GM19099 (cell line): Measurements from ENCODE around the gene BTG2.

Experiments
- POLR2A ChIP-seq: IDR thresholded peaks from 3 replicates; pipeline ENCODE4 v1.6.1; 2011; ENCODE audit warnings: low read depth; ENCODE audit not compliant: insufficient read length; ENCODE audit errors: extremely low read depth

Gene BTG2

DNA sequence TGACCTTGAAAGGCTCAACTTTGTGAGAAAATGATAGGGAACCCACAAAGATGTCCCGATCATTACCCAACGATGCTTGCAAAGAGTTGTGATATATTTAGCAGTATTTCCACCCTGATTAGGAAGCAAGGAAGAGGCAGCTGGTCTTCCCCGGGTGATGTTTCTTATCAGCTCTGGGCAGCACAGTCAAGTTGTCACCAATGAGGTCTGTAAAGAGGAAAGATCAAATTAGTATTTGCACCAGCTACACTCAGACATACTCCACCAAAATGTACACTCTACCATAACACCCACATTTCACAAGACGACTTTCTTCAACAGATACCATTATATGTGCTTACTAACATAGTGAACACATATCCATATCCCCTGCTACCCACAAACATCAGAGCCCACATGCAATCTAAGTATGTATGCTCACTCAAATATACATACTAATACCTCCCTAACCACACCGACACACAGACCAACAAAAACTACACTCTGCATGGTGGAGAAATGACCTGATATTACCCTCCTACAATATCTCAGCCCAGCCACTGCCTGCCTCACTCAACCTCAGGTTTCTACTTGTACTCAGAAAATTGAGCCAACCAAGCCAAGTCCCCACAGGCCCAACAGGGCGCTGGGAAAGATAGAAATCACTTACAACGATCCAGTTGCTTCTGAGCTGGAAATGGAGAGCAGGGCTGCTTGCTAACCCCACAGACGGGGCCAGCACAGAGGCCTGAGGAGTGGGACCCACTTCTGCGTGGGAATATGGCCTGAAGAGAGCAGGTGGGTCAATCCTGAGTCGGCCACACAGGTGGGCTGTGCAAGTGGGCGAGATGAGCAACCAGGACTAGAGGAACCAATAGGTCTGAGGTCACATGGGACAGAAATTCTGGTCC, 4.6 kb upstream of the BTG2 start:
- no peak for TF ChIP-seq POLR2A

DNA sequence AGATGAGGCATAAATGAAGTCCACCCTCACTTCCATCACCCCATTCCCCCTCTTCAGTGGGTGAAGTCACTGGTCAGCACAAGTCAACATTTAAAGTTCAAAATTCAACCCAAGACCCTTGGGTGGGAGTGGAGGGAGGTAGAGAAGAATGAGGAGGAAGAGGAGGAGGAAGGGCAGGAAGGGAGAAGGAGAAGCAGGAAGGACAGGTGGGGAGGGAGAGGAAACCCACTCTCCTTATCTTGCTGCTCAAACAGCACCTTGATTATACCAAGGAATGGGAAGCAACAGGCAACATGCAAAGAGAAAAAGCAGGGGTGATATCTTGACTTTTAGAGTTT, 4.0 kb upstream of the BTG2 start:
- no peak for TF ChIP-seq POLR2A

DNA sequence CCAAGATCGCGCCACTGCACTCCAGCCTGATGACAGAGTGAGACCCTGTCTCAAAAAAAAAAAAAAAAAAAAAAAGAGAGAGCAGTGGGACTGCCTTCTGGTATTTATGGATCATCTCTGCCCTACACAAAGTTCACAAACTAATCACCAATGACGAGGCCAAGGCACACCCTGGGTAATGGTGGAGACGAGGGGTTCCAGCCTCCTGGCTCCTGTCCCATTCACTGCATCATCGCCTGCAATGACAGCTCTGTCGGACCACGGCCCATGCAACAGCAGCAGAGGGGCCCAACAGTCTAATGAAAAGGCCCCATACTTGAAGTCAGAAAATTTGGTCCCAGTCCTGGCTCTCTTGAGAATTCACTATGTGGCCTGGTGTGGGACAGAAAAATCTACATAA, 2.9 kb upstream of the BTG2 start:
- TF ChIP-seq POLR2A, result no peak

DNA sequence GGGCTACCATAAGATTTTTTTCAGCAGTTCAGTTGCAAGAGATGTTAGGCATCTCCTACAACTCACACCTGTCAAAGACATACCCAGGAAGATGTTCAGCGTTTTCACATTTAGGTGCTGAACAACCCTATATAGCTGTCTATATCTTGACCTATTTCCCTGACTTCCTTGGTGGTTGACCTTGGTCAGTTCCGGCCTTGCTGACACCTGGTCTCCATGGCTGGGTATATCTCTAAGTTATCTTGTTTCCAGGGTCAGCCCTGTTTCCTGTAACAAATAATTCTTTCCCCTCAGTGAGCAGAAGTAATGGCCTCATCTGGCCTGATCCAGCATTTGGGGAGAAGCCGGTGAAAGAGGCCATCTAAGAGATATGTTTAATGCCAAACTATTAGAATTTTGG, 2.4 kb upstream of the BTG2 start:
- TF ChIP-seq POLR2A, result no peak

DNA sequence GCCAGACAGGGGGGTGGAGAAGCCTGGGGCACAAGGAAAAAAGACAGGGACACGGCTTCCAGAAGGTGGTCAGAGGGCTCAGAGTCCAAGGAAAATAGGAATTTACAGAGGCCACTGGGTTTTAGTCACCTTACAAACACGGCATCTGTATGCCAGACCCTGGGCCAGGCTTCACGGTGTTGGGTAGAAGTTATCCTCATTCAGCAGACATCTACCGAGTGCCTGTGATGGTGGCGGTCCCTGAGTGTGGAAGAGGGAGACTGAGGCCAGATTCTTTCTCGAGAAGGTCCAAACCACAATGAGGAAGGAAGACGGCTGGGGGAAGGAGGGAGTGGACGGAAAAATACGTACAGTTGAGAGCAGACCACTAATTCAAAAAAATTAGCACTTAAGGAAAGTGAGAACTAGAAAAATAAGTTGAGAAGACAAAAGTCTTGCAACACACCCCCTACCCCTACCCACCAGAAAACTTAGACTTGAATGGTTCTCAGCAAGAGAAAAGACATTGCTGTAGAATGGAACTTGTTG, 864 bp upstream of the BTG2 start:
- no peak for TF ChIP-seq POLR2A

DNA sequence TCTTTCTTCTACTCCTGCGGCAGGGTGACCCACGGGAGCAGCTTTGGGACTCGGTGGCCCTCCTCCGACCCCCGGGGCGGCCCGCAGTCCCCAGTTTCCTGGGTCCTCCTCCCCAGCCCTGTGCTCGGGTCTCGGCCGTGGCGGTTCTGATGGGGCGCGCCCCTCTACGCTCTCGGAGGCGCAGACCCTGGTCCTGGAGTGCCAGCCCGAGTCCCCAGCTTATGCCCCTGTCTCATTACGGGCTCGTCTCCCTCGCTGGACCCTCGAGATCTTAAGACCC, 430 bp downstream of the BTG2 start:
- no peak for TF ChIP-seq POLR2A

DNA sequence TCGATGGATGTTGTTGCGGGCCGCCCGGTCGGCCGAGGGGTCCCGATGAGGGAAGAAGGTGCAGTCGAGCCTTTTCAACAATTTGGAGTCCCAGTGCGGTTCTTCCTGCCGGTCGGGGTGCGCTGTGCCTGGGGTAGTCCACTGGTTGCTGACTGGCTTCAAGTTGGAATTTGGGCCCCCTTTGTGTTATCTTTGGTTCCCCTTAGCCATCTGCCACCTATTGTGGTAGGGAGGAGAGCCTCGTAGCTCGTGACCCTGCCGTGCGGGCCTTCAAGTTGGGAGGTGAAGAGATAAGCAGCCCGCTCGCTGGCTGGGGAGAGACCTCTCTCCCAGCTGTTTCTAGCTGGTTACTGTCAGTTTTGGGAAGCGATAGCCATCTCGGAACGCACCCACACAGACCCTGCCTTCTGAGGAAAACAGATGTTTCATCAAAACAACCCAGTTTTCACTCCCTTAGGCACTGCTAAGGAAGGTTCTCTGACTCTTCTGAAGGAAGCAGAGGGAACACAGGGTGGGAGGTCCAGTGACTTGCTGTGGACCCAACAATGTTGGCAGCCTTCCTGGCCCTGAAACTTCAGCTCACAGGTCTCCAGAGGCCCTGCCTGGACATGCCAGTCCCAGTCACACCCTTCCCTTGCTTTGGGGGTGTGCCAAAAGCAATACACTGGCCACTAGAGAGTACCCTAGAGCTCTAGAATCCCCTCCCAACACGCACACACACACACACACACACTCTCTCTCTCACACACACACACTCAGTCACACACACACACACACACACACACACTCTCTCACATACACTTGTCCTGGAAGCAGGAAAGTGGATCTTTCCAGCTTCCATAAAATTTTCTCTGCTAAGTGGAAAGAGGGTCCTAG, 1.0 kb downstream of the BTG2 start:
- peak; percentile 47 for TF ChIP-seq POLR2A

DNA sequence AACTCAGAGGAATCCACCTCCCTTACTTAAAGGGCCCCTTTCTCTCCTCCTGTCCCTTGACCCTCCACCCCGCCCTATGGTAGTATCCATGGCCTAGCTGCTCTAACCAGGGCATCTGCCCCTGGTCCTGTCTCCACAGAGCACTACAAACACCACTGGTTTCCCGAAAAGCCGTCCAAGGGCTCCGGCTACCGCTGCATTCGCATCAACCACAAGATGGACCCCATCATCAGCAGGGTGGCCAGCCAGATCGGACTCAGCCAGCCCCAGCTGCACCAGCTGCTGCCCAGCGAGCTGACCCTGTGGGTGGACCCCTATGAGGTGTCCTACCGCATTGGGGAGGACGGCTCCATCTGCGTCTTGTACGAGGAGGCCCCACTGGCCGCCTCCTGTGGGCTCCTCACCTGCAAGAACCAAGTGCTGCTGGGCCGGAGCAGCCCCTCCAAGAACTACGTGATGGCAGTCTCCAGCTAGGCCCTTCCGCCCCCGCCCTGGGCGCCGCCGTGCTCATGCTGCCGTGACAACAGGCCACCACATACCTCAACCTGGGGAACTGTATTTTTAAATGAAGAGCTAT, 1.7 kb downstream of the BTG2 start:
- TF ChIP-seq POLR2A, result peak; percentile 6

DNA sequence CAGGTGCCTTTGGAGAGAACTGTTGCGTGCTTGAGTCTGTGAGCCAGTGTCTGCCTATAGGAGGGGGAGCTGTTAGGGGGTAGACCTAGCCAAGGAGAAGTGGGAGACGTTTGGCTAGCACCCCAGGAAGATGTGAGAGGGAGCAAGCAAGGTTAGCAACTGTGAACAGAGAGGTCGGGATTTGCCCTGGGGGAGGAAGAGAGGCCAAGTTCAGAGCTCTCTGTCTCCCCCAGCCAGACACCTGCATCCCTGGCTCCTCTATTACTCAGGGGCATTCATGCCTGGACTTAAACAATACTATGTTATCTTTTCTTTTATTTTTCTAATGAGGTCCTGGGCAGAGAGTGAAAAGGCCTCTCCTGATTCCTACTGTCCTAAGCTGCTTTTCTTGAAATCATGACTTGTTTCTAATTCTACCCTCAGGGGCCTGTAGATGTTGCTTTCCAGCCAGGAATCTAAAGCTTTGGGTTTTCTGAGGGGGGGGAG, 2.4 kb downstream of the BTG2 start:
- TF ChIP-seq POLR2A, result peak; percentile 18

DNA sequence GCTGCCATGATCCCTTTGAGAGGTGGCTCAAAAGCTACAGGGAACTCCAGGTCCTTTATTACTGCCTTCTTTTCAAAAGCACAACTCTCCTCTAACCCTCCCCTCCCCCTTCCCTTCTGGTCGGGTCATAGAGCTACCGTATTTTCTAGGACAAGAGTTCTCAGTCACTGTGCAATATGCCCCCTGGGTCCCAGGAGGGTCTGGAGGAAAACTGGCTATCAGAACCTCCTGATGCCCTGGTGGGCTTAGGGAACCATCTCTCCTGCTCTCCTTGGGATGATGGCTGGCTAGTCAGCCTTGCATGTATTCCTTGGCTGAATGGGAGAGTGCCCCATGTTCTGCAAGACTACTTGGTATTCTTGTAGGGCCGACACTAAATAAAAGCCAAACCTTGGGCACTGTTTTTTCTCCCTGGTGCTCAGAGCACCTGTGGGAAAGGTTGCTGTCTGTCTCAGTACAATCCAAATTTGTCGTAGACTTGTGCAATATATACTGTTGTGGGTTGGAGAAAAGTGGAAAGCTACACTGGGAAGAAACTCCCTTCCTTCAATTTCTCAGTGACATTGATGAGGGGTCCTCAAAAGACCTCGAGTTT, 3.1 kb downstream of the BTG2 start:
- no peak for TF ChIP-seq POLR2A

DNA sequence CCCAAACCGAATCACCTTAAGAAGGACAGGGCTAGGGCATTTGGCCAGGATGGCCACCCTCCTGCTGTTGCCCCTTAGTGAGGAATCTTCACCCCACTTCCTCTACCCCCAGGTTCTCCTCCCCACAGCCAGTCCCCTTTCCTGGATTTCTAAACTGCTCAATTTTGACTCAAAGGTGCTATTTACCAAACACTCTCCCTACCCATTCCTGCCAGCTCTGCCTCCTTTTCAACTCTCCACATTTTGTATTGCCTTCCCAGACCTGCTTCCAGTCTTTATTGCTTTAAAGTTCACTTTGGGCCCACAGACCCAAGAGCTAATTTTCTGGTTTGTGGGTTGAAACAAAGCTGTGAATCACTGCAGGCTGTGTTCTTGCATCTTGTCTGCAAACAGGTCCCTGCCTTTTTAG, 3.6 kb downstream of the BTG2 start:
- peak; percentile 68 for TF ChIP-seq POLR2A

DNA sequence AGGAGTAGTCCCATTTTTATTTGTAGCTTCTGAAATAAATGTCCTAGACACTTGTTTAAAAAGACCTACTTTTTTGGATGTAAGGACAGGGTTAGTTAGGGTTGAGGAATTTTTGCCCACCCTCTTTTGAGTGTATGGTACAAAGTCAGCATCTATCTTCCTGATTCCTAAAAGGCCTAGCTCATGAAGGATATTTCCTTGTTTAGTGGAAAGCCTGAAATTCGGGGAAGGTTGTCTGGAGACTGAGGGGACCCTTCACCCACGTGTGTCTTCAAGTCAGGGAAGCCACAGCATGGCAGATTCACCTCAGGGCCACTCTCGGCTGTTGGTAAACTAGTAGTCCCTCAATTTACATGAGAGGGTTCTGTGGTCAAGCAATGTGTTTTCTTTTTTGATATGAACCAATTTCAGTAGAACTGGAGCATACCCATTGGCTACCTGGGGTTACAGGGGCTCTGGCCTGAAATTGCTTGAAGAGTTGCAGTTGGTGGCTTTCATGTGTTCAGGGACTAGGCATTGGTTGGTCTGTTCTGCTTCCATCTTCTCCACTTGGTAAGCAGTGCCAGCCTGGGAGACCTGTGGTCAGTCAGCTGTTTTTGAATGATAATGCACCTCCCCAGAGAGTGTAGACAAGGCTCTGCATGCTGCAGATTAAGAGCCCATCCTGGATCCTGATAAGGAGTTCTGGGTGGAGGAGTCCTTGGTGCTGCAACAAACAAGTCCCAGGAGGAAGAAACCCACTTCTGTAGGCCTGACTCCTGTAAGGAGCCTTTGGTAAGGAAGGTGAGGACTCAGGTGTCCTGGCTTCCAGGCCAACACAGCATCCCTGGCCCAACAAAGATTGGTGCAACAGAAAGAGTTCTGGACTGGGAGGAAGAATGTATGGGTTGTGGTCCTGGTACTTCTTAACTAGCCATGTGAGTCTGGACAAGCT, 6.3 kb downstream of the BTG2 start:
- TF ChIP-seq POLR2A, result no peak

DNA sequence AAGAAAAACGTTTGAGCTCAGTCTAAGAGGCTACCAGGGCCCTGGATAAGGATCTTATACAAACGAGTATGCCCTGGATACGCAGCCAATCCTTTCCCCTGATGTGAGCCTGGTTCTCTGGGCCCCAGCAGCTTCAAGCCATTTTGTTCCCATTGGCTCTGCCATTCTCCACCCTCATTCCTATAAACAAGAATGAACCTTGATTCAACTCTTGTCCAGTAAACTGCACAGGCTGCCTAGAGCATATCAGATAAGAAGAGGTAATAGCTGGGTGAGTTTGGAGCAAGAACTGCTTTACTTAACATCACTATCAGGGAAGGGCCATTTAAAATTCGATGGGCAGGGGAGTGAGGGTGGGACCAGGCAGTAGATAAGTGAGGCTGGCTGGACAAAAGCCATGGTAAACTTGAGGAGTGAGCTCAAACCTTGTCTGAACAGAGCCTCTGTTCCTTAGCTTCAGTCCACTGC, 11.3 kb downstream of the BTG2 start:
- no peak for TF ChIP-seq POLR2A
